ENCODE data around the gene NOM1. TPM values are rescaled to one million over a fixed set of nuclear protein-coding genes. Genes with fewer than 3 reads are reported as not detected.
A peak's percentile ranks its signal among the peaks of the same experiment; 100 is the strongest.

The NOM1 gene
- total RNA-seq, 1 experiment from 2014 or later, result 30.3 TPM

DNA sequence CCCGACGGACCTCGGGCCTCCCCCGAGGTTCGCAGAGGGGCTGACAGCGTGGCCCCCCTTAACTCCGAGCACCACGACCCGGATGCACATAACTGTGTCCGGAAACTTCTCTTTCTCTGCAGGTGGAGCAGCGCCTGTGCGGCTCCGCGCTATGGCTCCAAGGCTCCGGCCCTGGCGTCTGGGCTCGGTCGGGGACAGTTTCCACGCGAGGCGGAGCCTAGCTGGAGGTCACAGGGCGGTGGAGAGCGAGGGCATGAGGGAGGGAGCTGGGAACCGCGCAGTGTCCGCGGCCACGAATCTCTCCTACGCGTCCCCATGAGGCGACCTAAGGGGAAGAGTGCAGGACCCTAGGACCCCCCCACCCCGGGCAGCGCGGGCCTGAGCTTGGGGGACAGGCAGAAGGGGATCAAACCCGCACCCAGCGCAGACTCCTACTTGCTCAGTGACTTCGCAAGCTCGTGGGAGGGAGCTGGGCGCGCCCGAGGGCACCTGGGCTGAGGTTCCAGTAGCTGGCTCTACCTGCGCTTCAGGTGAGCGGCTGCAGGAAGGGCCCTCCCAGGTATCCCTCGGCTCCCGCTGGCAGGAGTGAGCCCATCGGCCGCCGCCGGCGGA lies 69.6 kb downstream of the NOM1 start:
- in situ Hi-C loops (cut with HindIII; ENCODE audit: low pct_unique_long_range_greater_than_20kb, low sequenced_read_pairs), result no loop called here
- BruUV-seq (replicated peaks), result no TSS peak
- no peak overlapping the region for H3K27ac ChIP-seq (ENCODE audit: low read length)
- intact Hi-C loops (cut with micrococcal nuclease; ENCODE audit: unreplicated experiment), result no loop called here
- peaks cover 18% of the 10 kb centered on the region for H3K27me3 ChIP-seq (ENCODE audit: control insufficient read depth, insufficient read depth, low read length)
- H3K4me1 ChIP-seq (ENCODE audit: control insufficient read depth, insufficient read depth, low read length), result peaks cover 5% of the 10 kb centered on the region
- no peaks in the 10 kb centered on the region for H3K36me3 ChIP-seq (ENCODE audit: control insufficient read depth, insufficient read depth, low read length)
- TF ChIP-seq, protein P1, sequence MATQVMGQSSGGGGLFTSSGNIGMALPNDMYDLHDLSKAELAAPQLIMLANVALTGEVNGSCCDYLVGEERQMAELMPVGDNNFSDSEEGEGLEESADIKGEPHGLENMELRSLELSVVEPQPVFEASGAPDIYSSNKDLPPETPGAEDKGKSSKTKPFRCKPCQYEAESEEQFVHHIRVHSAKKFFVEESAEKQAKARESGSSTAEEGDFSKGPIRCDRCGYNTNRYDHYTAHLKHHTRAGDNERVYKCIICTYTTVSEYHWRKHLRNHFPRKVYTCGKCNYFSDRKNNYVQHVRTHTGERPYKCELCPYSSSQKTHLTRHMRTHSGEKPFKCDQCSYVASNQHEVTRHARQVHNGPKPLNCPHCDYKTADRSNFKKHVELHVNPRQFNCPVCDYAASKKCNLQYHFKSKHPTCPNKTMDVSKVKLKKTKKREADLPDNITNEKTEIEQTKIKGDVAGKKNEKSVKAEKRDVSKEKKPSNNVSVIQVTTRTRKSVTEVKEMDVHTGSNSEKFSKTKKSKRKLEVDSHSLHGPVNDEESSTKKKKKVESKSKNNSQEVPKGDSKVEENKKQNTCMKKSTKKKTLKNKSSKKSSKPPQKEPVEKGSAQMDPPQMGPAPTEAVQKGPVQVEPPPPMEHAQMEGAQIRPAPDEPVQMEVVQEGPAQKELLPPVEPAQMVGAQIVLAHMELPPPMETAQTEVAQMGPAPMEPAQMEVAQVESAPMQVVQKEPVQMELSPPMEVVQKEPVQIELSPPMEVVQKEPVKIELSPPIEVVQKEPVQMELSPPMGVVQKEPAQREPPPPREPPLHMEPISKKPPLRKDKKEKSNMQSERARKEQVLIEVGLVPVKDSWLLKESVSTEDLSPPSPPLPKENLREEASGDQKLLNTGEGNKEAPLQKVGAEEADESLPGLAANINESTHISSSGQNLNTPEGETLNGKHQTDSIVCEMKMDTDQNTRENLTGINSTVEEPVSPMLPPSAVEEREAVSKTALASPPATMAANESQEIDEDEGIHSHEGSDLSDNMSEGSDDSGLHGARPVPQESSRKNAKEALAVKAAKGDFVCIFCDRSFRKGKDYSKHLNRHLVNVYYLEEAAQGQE (IDR thresholded peaks at IDR 0.05; ENCODE audit: insufficient read depth in 1 of 2, low read depth in 2 of 2, low read length in 1 of 2), result no peak
- no peak for TF ChIP-seq SIN3A (IDR thresholded peaks at IDR 0.05; ENCODE audit: borderline replicate concordance, insufficient read depth, low read depth, low read length)
- no peak for TF ChIP-seq CTCF (IDR thresholded peaks at IDR 0.05)
- TF ChIP-seq TCF7L2 (IDR thresholded peaks at IDR 0.05; ENCODE audit: low read depth, low read length), result no peak
- no peak for TF ChIP-seq POLR2AphosphoS5 (IDR thresholded peaks at IDR 0.05; ENCODE audit: low read depth, low read length)
- no peak for DNase-seq (ENCODE audit: low read depth, low spot score)
- ChIA-PET POLR2A (no interaction called here), CTCF (no interaction called here)
- peak; percentile 56; the same call in 1 of the 2 replicates for ATAC-seq
- no peaks in the 10 kb centered on the region for H3K9me3 ChIP-seq (ENCODE audit: control insufficient read depth, insufficient read depth, low read depth, low read length)
- H3K4me3 ChIP-seq (ENCODE audit: low read depth in 2 of 2, low read length in 2 of 2), result peak overlapping the region; percentile 33 to 50

- ChIA-PET POLR2A (interaction anchor here (0.6 kb wide), 1 partner anchor 17 kb away, joined by 4 read pairs; no protein-coding TSS in a partner anchor), CTCF (no interaction called here)
- intact Hi-C loops (cut with micrococcal nuclease; ENCODE audit: unreplicated experiment), result no loop called here
Observed at GRCh38 chr7:157019718-157020451, 70.4 kb downstream of the NOM1 start.

More at GRCh38 chr7:157019718-157020451, 70.4 kb downstream of the NOM1 start:
- H3K9me3 ChIP-seq (ENCODE audit: control insufficient read depth, insufficient read depth, low read depth, low read length), result no peaks in the 10 kb centered on the region
- no TSS peak for BruUV-seq (replicated peaks)
- no peak overlapping the region; a peak in 2 of 4 replicates for H3K4me3 ChIP-seq (ENCODE audit: low read depth in 2 of 2, low read length in 2 of 2)
- peaks cover 5% of the 10 kb centered on the region for H3K4me1 ChIP-seq (ENCODE audit: control insufficient read depth, insufficient read depth, low read length)
- in situ Hi-C loops (cut with HindIII; ENCODE audit: low pct_unique_long_range_greater_than_20kb, low sequenced_read_pairs), result no loop called here
- ATAC-seq (no peak), DNase-seq (ENCODE audit: low read depth, low spot score) (no peak)
- TF ChIP-seq CTCF (IDR thresholded peaks at IDR 0.05) (no peak), SIN3A (IDR thresholded peaks at IDR 0.05; ENCODE audit: borderline replicate concordance, insufficient read depth, low read depth, low read length) (no peak), TCF7L2 (IDR thresholded peaks at IDR 0.05; ENCODE audit: low read depth, low read length) (no peak), POLR2AphosphoS5 (IDR thresholded peaks at IDR 0.05; ENCODE audit: low read depth, low read length) (no peak)
- TF ChIP-seq, protein P1 (IDR thresholded peaks at IDR 0.05; ENCODE audit: insufficient read depth in 1 of 2, low read depth in 2 of 2, low read length in 1 of 2), result no peak
- H3K27ac ChIP-seq (ENCODE audit: low read length), result no peak overlapping the region
- peaks cover 18% of the 10 kb centered on the region for H3K27me3 ChIP-seq (ENCODE audit: control insufficient read depth, insufficient read depth, low read length)
- no peaks in the 10 kb centered on the region for H3K36me3 ChIP-seq (ENCODE audit: control insufficient read depth, insufficient read depth, low read length)

Data from Panc1 (cell line).